ENCODE measurements around the gene MT1M. TPM values are rescaled to one million over a fixed set of nuclear protein-coding genes. Genes with fewer than 3 reads are reported as not detected.

MT1M gene
- total RNA-seq, 1 donor from 2014 or later = not detected

DNA sequence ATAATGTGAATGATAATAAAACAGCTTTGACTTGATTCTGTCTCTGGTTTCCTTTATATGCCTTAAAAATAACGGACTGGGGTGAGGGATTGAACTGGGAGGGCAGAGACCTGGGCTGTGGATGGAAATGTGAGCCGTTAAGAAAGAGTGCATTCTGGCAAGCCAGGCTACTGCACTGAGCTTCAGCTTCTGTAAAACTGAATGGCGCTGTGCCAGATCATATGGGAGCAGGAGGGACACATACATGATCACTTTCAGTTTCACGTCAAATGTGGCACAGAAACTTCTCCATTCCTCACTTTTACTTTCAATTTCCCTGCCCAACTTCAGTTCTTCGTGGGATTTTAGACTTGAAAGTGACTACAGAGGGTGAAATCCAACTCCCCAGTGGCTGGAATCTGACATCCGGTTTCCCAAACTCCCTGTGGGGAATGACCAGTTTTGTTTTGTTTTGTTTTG lies 23.0 kb upstream of the MT1M start:
- TF ChIP-seq, protein P1, sequence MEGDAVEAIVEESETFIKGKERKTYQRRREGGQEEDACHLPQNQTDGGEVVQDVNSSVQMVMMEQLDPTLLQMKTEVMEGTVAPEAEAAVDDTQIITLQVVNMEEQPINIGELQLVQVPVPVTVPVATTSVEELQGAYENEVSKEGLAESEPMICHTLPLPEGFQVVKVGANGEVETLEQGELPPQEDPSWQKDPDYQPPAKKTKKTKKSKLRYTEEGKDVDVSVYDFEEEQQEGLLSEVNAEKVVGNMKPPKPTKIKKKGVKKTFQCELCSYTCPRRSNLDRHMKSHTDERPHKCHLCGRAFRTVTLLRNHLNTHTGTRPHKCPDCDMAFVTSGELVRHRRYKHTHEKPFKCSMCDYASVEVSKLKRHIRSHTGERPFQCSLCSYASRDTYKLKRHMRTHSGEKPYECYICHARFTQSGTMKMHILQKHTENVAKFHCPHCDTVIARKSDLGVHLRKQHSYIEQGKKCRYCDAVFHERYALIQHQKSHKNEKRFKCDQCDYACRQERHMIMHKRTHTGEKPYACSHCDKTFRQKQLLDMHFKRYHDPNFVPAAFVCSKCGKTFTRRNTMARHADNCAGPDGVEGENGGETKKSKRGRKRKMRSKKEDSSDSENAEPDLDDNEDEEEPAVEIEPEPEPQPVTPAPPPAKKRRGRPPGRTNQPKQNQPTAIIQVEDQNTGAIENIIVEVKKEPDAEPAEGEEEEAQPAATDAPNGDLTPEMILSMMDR (conservative IDR thresholded peaks at IDR 0.05) = no peak
- H3K27me3 Mint-ChIP-seq (ENCODE audit: low read depth) = peaks cover 46% of the 10 kb centered on the region
- H3K4me1 Mint-ChIP-seq = peaks cover 42% of the 10 kb centered on the region
- H3K4me3 Mint-ChIP-seq = peak overlapping the region; percentile 82
- no peak overlapping the region for H3K27ac Mint-ChIP-seq (ENCODE audit: unreplicated experiment)
- H3K9me3 Mint-ChIP-seq = no peaks in the 10 kb centered on the region
- DNase-seq (ENCODE audit: low read depth, low spot score) = no peak
- no peaks in the 10 kb centered on the region for H3K36me3 Mint-ChIP-seq (ENCODE audit: low read depth)

DNA sequence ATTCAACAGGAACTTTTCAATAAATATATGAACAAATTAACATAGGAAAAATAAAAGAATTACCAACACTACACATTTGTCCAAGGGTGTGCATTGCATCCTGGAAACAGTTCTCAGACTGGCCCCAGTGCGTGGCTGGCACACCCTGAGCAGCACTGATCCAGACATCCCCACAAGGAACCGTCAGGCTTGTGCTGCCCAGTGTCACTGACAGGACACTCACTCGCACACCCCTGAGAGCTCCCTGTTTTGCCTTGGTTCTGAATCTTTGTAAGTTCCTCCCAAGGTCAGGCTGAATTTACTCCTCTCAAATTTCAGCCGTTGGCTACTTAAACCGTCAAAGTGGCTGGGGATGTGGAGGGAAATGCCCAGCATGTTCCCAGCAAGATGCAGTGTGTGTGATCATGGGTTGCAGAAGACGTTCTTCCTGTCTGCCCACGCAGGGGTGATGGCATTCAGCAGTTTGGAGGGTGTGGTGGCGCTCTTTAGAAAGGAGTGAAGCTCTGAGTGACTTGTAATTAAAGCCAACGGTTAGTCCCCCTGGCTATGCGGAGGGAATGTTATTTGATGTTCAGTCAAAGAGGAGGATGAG lies 22.3 kb upstream of the MT1M start:
- no peaks in the 10 kb centered on the region for H3K36me3 Mint-ChIP-seq (ENCODE audit: low read depth)
- peak overlapping the region; percentile 82 for H3K4me3 Mint-ChIP-seq
- H3K27me3 Mint-ChIP-seq (ENCODE audit: low read depth) = peaks cover 50% of the 10 kb centered on the region

DNA sequence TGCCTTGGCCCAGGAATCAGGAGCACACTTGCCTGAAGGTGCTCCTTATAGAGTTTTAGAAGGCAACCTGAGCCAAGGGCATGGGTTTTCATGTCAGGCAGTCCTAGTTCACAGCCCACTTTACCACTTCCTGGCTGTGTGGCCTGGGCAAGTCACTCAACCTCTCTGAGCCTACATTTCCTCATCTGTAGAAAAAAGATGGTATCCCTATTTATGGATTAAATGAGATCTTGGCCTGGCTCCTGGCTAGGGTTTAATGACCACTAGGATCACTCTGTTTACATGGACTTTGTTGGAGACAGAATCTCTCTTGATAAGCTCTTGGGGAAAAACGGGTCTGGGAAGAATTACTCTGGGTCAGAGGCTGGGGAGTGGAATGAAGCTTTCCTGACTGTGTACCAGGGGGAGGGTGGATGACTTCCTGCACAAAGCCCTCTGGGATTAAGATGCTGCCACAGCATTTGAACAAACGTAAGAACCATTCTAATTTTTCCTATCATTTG lies 21.8 kb upstream of the MT1M start:
- Mint-ChIP-seq H3K36me3 (ENCODE audit: low read depth) (no peaks in the 10 kb centered on the region), H3K27ac (ENCODE audit: unreplicated experiment) (no peak overlapping the region), H3K27me3 (ENCODE audit: low read depth) (peaks cover 55% of the 10 kb centered on the region), H3K4me3 (peak overlapping the region; percentile 64), H3K9me3 (no peaks in the 10 kb centered on the region), H3K4me1 (peaks cover 42% of the 10 kb centered on the region)
- no peak for DNase-seq (ENCODE audit: low read depth, low spot score)
- TF ChIP-seq, protein P1 (conservative IDR thresholded peaks at IDR 0.05) = no peak

More for the DNA sequence above, 22.3 kb upstream of the MT1M start:
- peaks cover 42% of the 10 kb centered on the region for H3K4me1 Mint-ChIP-seq
- no peak overlapping the region for H3K27ac Mint-ChIP-seq (ENCODE audit: unreplicated experiment)
- DNase-seq (ENCODE audit: low read depth, low spot score) = no peak
- no peaks in the 10 kb centered on the region for H3K9me3 Mint-ChIP-seq
- TF ChIP-seq, protein P1 (conservative IDR thresholded peaks at IDR 0.05) = no peak

DNA sequence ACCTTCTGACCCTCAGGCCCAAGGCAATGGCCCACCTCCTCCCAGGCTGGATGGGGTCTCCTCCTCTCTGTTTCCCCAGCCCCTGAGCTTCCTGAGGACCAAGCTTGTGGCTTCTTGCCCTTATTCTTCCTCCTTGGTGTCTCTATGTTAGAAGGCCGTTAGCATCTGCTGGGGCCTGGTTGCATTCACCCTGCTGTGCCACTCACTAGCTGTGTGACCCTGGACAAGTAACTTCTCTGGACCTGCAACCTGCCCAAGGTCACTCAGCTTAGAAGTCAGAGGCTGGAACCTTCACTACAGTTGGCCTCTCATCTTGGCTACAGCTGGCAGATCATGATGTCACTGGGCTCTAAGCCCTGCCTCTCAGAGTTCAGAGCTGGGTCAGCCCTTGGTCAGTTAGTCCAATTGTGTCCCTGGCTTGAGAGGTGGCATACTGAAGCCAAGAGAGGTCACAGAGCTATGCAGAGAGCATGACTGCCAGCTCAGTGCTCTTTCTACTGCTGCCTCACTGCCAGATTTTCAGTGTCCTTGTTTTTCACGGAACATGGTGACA lies 21.1 kb upstream of the MT1M start:
- H3K36me3 Mint-ChIP-seq (ENCODE audit: low read depth) = no peaks in the 10 kb centered on the region
- peaks cover 57% of the 10 kb centered on the region for H3K27me3 Mint-ChIP-seq (ENCODE audit: low read depth)
- peaks cover 42% of the 10 kb centered on the region for H3K4me1 Mint-ChIP-seq
- no peaks in the 10 kb centered on the region for H3K9me3 Mint-ChIP-seq
- no peak for DNase-seq (ENCODE audit: low read depth, low spot score)
- H3K27ac Mint-ChIP-seq (ENCODE audit: unreplicated experiment) = no peak overlapping the region
- TF ChIP-seq, protein P1 (conservative IDR thresholded peaks at IDR 0.05) = no peak
- H3K4me3 Mint-ChIP-seq = no peak overlapping the region

DNA sequence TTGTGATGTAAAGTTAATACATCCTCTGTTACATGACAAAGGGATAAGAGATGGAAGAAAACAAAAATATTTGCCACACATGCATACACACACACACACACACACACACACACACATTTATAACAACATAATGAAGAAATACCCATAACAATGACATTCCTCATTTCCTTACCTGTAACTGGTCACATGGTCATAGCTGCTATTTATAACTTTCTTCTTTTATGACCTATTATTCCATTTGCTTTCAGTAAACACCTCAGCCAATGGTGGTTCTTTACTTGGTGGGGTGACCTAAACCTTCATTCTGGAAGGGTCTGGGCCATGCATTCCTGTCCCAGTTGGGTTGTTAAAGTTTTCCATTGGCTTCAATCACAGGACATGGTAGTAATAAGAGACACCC lies 18.8 kb upstream of the MT1M start:
- Mint-ChIP-seq H3K4me3 (no peak overlapping the region), H3K27ac (ENCODE audit: unreplicated experiment) (no peak overlapping the region), H3K27me3 (ENCODE audit: low read depth) (peaks cover 72% of the 10 kb centered on the region), H3K36me3 (ENCODE audit: low read depth) (no peaks in the 10 kb centered on the region), H3K4me1 (peaks cover 33% of the 10 kb centered on the region), H3K9me3 (no peaks in the 10 kb centered on the region)
- DNase-seq (ENCODE audit: low read depth, low spot score) = no peak
- TF ChIP-seq, protein P1 (conservative IDR thresholded peaks at IDR 0.05) = no peak
